GM21619 (cell line): ENCODE measurements around the gene CEBPA.

ENCODE experiments used
- ATAC-seq: cut with Tn5 transposase; IDR thresholded peaks from one replicate; pipeline ENCODE4 v1.9.1; 2021; ENCODE audit not compliant: unreplicated experiment

The CEBPA gene

DNA sequence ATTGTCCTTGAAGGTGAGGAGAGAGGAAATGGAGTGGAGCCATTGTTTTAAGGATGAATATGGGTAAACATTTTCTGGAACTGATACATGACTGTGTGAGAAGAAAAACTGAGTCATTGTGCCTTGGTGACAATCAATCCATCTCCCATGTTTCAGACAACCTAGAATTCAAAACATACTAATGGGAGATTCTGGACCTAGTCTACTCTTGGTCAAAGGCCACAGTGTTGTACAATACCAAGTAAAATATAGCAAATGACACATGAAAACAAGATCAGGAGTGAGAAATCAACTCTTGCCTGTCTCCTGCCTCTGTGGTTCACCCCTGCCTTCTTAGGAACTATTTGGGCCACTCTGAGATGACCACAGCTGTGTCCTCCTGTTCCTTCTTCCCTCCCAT, 13.1 kb downstream of the CEBPA start:
- no peak for ATAC-seq

DNA sequence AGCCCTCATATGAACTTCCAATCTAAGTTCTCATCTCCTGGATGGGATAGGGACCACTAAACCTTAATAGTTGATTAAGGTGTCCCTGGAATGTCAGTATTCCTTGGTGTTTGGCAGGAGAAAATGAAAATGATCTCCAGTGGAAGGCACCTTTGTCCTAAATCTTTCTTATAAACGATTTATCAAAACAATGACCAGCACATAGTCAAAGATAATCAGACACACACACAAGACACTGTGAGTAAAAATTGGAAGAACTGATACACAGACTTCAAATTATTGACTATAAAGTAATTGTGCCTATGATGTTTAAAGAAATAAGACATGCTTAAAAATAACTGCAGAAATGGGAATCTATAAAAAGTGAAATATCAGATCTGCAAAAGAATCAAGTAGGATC, 13.7 kb downstream of the CEBPA start:
- no peak for ATAC-seq

DNA sequence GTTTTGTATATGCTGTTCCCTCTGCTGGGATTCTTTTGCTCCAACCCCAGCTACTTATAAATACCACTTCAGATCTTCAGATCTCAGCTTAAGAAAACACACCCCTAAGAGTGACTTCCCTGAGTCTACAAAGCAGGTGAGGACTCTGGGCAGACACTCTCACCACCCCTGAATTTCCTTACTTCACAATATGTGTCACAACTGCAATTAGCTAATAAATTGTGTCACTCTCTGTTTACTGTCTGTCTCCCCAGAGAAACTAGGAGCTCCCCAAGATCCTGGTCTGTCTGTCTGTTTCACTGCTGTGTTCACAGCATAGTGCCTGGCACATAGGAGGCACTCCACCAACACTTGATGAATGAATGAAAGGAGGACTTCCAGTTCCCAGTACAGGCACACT, 14.4 kb downstream of the CEBPA start:
- ATAC-seq: no peak

DNA sequence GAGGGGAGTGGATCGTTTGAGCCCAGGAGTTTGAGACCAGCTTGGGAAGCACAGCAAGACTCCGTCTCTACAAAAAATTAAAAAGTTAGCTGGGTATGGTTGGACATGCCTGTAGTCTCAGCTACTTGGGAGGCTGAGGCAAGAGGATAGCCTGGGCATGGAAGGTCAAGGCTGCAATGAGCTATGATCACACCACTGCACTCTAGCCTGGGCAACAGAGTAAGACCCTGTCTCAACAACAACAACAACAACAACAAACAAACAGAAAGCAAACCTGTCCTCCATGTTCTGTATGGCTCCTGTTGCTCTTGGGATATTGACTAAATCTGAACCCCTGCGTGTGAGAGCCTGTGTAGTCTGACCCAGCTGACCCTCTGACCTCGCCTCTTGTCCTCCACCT, 14.9 kb downstream of the CEBPA start:
- no peak for ATAC-seq

DNA sequence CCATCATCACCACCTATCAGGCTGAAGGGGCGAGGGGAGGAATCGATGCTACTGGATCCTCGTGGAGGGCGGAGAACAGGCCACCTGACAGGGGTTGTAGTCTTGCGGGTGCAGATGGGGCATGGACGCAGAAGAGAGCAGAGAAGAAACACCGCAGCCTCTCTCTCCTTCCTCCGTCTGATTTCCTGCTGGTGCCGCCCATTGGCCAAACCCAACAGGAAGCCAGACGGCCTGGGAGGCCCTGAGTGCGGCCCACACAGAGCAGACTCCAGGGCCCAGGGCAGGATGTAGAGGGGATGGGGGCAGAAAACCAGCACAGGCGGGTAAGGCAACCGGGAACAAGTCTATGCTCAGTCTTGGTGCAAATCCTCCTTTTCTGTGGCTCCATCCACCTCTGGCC, 15.4 kb downstream of the CEBPA start:
- no peak for ATAC-seq

DNA sequence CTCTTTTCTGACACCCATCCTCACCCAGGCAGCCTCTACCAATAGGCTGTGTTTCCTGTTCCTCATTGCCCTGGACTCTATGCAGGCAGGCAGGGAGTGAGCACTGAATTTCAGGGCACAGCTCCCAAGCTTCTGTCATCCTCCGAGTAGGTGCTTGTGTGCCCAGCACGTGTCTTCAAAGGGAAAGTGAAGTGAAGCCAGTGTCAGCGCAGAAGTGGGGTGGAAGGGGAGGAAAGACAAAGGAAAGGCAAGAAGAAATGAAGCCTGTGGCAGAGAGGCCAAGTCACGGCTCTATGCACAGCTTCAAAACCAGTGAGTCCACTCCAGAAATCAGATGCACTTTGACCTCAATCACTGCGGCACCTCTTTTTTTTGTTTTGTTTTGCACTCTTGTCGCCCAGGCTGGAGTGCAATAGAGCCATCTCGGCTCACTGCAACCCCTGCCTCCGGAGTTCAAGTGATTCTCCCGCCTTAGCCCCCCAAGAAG, 16.9 kb downstream of the CEBPA start:
- ATAC-seq: no peak

DNA sequence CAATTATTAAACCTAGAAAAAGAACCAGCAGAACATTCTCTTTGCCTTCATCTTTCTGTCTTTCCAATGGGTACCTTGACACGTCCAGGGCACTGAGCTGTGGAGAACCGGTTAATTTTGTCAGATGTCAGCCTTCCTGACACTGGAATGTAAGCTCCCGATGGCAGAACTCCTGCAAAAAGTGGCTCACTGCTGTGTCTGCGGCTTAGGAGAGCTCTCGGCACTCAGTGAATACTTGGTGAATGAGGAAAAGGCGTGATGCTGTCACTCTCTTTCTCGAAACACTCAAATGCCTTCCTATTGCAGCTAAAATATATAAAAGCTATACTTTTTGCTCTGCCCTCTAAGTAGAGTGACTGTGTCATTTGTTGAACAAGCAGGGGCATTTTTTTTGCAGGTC, 17.6 kb downstream of the CEBPA start:
- no peak for ATAC-seq

DNA sequence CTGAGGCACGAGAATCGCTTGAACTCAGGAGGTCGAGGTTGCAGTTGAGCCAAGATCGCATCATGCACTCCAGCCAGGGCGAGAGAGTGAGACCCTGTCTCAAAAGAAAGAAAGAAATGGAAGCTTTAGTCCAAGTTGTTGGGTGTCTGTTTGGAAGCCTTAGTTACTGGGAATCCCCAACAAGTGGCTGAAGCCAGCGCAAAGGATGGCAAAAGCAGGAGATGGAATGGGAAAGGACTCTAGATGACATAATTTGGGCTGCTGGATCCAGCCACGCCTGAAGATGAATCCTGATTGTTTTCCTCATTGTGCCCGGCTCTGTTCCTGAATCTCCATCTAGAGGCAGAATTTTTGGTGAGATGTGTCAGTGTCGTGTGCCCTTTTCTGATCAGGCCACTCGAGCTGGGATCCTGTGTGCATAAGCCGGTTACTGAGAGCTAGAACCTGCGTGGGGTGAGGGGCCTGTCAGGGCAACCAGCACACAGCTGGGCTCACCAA, 18.1 kb downstream of the CEBPA start:
- no peak for ATAC-seq

DNA sequence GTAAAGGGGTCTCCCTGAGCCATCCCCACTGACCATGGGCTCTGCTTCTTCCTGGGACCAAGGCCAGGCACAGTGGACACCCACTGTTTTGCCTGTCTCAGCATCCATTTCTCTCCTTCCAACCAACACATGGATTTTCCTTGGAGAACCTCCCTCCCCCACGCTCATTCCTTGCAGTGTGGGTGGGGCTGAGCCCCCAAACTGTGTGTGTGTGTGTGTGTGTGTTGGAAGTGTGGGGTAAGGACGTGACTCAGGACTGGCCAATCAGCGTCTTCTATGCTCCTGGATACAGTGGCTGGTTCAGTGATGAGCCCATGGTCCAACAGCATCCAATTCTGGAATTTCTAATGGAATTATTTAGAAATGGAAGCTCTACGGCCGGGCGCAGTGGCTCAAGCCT, 18.7 kb downstream of the CEBPA start:
- no peak for ATAC-seq

DNA sequence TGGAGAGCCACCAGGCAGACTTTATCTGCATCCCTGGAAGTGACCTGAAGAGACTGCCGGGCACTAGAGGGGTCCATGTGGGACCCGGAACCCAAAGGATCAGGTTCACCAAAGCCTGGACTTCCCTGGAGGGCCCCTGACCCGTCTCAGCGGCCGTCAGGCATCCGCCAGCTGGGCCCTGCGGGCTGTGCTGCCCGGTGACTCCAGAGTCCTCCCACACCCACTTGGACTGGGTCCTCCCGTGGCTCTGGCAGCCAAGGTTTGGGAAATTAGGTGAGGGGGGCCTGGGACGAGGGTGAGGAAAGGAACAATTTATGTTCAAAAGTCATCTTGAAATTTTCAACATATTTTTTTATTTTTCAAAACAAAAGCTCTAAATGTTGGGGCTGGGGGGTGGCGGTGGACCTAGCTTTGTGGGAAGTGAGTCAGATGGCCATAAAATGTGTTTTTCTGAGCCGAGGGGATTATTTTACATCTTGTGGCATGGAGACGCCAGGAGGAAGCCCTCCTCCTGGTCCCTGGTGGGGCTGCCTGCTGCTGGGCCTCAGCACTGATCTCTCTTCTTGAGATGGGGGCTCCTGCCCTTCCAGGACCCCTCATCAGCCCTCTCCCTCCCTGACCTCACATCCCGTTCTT, 20.2 kb downstream of the CEBPA start:
- no peak for ATAC-seq

DNA sequence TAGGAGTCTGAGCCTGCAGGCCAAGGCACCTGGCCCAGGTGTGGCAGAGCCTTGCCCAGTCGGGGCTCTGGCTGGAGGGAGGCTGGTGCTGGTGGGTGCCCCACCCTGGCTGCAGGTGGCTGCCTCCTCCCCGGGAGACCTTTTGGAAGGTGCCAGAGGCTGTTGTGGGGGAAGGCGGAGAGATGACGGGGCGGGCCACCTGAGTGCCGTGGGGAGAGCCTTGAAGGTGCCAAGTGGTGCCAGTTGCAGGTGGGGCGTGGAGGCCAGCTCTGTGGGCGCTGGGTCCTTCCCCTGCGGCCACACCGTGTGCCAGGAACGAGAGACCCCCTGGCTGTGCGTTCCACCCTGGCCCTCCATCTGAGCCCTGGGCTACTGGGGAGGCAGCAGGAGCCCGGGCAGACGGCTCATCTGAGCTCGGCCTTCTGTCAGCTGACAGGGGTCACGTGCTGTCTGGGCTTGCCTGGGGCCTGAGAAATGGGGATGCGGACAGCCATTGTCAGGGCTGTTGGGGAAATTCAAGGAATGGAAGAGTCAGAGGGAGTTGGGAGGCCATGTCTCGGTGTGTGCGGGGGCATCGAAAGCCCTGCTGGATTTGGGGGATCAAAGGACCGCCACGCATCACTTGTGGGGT, 20.9 kb downstream of the CEBPA start:
- ATAC-seq: no peak

DNA sequence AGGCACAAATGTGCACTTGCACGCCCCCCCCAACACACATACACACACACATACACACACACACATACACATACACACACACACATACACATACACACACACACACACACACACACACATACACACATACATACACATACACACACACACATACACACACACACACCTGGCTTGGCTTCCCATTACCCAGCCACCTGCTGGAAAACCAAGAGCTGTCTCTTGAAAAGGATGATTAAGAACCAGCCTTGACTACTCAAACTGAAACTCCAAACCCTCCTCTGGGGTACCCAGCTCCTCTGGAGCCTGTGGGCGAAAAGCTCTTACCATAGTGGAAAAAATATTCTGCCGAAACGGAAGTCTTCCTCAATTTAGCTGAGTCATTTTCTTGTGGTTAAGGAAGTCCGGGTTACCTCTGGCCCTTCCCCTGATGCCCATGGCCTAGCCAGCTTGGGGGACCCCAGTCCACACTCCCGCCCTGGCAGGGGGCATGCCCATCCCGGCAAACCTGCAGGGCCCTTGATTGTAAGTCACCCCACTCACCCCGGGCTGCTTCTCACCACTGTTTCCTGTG, 21.9 kb downstream of the CEBPA start:
- ATAC-seq: peak; percentile 82

DNA sequence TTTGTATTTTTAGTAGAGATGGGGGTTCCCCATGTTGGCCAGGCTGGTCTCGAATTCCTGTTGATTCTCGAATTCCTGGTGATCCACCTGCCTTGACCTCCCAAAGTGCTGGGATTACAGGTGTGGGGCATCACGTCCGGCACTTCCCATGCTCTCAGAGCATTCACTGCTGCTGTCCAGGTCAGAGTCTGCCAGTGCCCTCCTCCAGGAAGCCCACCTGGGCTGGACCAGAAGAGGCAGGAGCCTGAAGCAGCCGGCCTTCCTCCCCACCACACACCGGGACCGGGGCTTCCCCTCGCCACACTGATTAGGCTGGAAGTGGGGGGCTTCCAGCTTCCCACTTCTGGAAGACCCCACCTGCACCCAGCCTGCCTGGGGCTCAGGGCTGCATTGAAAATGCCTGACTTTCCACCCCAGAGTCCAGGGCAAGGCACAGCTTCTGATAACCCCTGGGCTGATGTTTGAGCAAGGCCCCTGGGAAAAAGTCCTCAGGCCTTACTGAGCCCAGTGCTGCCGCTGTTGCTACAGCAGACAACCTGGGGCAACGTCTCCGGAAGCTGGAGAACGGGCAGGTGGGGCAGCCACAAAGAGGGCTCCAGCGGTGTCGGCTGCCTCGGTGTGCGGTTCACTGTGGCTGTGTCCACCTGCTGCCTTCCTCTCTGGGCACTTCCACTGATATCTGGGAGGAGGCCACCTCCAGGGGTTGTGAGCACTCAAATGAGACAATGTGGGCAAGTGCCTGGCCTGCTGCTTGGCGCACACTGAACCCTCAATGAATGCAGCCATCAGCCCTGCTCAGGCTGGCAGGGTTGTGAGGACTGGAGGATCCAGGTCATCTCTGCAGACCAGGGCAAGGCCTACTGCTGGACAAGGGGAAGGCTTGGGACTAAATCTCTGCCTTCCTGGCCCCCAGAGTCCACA, 22.6 kb downstream of the CEBPA start:
- no peak for ATAC-seq

DNA sequence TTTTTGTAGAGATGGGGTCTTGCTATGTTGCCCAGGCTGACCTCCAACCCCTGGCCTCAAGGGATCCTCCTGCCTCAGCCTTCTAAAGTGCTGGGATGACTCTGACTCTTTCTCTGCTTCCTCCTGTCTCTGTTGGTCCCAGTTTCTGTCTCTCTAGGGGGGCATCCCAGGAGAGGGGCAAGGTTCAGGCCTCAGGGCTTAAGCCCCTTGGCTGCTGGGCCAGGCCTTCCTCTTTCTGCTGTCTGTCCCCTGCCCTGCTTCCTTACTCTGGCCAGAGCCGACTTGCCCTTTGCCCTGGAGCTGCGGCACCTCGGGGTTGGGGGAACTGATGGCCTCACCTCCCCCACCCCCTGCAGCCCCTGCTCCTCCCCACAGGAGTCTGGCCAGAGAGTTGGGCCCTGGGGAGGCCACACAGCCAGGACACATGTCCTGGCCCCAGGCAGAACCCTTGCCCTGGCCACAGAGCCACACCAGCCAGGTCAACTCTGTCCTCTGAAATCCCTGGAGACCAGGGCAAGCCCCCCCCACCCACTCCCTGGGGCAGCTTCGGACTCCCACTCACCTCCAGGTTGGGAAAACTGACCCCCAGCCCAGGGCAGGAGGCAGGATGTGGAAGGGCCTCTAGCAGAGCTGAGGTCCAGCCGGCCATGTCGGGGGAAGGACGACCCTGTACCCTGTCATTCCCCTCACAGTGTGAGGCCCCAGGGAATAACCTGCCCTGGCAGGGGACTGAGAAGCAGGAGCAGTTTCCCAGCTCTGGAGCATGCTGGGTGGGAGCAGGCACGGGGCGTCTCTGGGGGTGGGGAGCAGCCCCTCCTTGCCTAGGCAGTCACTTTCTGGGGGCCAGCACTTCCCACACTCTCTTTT, 23.7 kb downstream of the CEBPA start:
- no peak for ATAC-seq

DNA sequence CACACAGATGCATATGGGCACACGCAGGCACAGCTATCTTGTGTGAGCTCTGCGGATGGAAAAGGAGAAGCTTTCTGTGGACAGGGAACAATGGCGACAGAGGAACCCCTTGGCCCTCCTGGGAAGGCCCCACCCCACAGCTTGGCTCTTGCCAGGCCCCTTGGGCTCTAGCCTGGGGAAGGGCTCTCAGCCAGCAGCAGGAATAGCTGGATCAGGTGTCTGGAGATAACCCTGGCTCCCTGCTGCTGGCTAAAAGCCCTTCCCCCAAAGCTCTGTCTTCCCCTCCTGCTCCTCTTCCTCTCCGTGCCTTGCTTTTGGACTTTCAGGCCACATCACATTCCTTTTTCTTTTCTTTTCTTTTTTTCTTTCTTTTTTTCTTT, 24.3 kb downstream of the CEBPA start:
- ATAC-seq: no peak

DNA sequence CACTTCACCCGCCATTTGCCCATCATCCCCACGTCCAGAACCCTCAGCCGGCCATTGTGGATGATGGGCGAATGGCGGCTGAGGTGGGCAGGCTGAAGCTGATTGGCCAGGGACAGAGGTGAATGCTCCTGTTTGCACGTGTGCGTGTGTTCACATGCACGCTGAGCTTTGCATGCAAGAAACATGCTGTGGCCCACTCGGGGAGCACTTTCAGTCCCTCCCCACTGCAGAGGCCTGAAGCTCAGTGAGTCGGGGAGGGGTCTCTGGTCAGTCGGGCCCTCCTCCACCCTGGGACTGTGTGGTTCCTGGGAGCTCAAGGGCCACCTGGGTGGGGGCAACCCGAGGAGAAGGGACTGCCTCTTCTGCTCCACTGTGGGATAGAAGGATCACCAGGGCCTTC, 24.9 kb downstream of the CEBPA start:
- no peak for ATAC-seq

DNA sequence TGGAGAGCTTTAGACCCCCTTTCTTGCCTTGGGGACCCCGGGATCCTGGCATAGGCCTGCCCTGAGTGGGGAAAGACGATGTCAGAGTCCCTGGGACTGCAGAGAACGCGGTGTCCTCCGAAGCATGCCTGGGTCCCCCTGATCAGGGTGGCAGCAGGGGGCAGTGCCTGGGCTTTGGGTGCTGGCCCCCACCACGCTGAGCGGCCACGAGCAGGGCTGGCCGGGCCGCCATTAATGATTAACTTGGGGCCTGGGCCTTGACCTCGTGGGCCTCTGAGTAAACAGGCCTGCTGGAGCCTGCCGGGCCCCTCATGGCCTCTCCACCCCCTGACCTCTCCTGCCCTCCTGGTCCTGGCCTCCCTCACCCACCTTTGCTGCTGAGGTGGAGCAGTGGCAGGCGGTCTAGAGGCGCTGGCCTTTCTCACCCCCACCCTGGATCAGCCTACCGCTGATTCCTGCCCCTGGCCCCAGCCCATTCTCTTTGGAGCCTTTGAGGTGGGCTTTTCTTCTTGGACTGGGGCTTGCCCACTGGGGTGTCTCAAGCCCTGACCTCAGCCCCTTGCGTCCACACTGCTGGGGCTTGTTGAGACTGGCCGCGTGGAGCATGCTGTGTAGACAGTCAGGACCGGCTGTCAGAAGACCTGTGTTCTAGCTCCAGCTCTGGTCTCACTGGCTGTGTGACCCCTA, 26.3 kb downstream of the CEBPA start:
- no peak for ATAC-seq

DNA sequence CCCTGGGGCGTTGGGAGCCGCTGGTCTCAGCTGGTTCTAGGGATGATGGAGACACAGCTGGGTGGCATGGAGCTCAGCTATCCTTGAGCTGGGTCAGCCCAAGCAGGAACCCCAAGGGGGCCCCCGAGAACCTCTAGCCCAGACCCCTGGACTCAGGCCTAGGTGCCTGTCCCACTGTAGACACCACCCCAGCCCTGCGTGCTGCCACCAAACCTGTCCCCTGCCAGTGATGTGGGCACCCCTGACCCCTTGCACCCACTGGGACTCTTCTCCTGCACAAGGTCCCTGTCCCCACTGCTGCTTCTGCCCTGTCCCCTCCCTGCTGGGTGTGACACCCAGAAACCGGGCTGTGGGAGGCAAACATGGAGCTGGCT, 26.8 kb downstream of the CEBPA start:
- ATAC-seq: no peak

DNA sequence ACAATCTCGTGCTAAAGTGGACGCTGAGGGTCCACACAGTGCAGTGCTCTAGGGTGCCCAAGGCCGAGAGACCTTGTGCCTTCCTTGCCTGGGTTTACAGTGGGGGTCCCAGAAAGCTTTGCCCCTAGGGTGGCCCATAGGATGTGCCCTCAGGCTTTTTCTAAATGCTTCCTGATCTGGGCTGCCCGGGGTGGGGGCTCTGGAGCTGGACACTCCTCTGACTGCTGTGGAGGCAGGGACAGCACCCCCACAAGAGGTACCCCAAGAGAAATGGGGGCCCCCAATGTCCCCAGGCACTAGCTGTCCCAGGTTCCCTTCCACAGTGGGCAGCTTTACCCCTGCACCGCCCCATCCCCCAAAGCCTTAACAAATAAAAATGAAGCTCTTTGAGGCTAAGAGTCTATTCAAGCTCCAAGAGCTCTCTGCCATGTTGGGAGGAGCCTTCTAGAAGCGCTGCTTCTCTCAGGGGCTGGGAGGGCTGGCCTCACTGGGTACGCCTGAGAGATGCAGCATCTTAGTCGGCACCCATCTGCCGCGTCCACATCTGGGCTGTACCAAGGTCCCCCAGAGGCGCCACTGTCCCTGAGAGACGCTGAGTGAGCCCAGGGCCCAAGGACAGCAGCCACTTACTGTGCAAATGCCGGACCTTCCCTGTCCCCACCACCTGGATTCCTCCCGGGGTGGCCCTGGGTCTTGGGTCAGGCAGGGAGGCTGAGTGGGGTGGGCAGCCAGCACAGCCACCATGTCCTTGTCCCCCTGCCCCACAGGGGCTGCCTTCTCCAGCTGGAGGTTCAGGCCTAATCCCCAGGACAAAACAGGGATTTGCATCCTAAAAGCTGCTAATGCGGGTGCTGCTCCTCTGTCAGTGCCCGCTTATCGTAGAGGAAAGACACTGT, 27.4 kb downstream of the CEBPA start:
- ATAC-seq: no peak
